H1 (cell line): ENCODE data around the gene MRPL52. TPM values are rescaled to one million over a fixed set of nuclear protein-coding genes. Genes with fewer than 3 reads are reported as not detected.

Source experiments
- CTCF ChIA-PET: fragments of 300-600 bp; sonication (Branson Sonifier 250); formaldehyde crosslinking; loops from one replicate; lab custom pipeline; 2021; ENCODE audit not compliant: partially characterized antibody; lab: Charles Lee
- POLR2A ChIA-PET: fragments of 300-600 bp; sonication (Branson Sonifier 250); formaldehyde crosslinking; loops from one replicate; lab custom pipeline; 2021; ENCODE audit warnings: inconsistent platforms; ENCODE audit not compliant: partially characterized antibody; lab: Charles Lee
- DNase-seq, 2 experiments: peaks; one replicate each; pipeline versions ENCODE4 v3.0.0 to v3.0.0-alpha.2; 2010 to 2022; ENCODE audit warnings: low spot score in 2 of 2, low read depth in 1 of 2, mixed read lengths in 1 of 2
- FAIRE-seq: peaks from 2 replicates; lab custom pipeline; 2011; peaks lifted over from hg19 to GRCh38; lab: Jason Lieb, UNC
- H2AFZ ChIP-seq: 2 replicates; pipeline ENCODE4 v1.8.1; 2012; ENCODE audit warnings: low read length, inconsistent platforms
- H2AK5ac ChIP-seq: 2 replicates; pipeline ENCODE4 v1.6.1; 2013; ENCODE audit warnings: low read depth, low read length
- H2BK120ac ChIP-seq: replicated peaks from 2 replicates; pipeline ENCODE3; 2013; ENCODE audit warnings: low read depth, low read length, inconsistent platforms
- H2BK12ac ChIP-seq: 2 replicates; pipeline ENCODE4 v1.6.1; 2013; ENCODE audit warnings: low read depth, low read length
- H2BK15ac ChIP-seq: 2 replicates; pipeline ENCODE4 v1.6.1; 2013; ENCODE audit warnings: low read length
- H2BK20ac ChIP-seq: 2 replicates; pipeline ENCODE4 v1.6.1; 2013; ENCODE audit warnings: low read length
- H2BK5ac ChIP-seq: 2 replicates; pipeline ENCODE4 v1.6.1; 2013; ENCODE audit warnings: low read depth, low read length
- H3K14ac ChIP-seq: 2 replicates; pipeline ENCODE4 v1.6.1; 2013; ENCODE audit warnings: inconsistent platforms; ENCODE audit not compliant: insufficient read length
- H3K18ac ChIP-seq: 2 replicates; pipeline ENCODE4 v1.6.1; 2013; ENCODE audit warnings: low read length; ENCODE audit errors: extremely low read depth
- H3K23ac ChIP-seq: 2 replicates; pipeline ENCODE4 v1.6.1; 2013; ENCODE audit warnings: inconsistent platforms; ENCODE audit not compliant: insufficient read length
- H3K23me2 ChIP-seq: 2 replicates; pipeline ENCODE4 v1.6.1; 2013; ENCODE audit warnings: low read depth, low read length
- H3K27ac ChIP-seq: 2 replicates; pipeline ENCODE4 v1.6.1; 2011; ENCODE audit warnings: low read depth, low read length, inconsistent platforms
- H3K27me3 ChIP-seq, 4 experiments: replicated peaks in 1 of 4; 1 replicate in 1 of 4; 2 replicates in 3 of 4; pipeline versions ENCODE4 v1.6.1 to v1.8.1; 2011 to 2013; ENCODE audit warnings: low read length in 3 of 4, mild to moderate bottlenecking in 3 of 4, inconsistent platforms in 2 of 4, mixed read lengths in 2 of 4, moderate library complexity in 1 of 4; ENCODE audit not compliant: control insufficient read depth in 3 of 4, insufficient read depth in 3 of 4; ENCODE audit errors: extremely low read depth in 1 of 4
- H3K36me3 ChIP-seq, 4 experiments: 2 replicates each; pipeline versions ENCODE4 v1.6.1 to v1.8.1; 2011 to 2013; ENCODE audit warnings: mild to moderate bottlenecking in 4 of 4, low read length in 3 of 4, moderate library complexity in 2 of 4, control low read depth in 1 of 4, inconsistent platforms in 1 of 4; ENCODE audit not compliant: insufficient read depth in 4 of 4, control insufficient read depth in 2 of 4
- H3K4ac ChIP-seq: replicated peaks from 2 replicates; pipeline ENCODE3; 2013; ENCODE audit warnings: low read length, low read depth, mixed read lengths, inconsistent platforms; ENCODE audit not compliant: insufficient read length
- H3K4me1 ChIP-seq, 4 experiments: replicated peaks in 1 of 4; 1 replicate in 1 of 4; 2 replicates in 3 of 4; pipeline versions ENCODE4 v1.6.1 to v1.8.1; 2011 to 2013; ENCODE audit warnings: low read length in 3 of 4, inconsistent platforms in 2 of 4, mixed read lengths in 1 of 4; ENCODE audit not compliant: insufficient read depth in 4 of 4, control insufficient read depth in 3 of 4
- H3K4me2 ChIP-seq, 2 experiments: 2 replicates each; pipeline versions ENCODE4 v1.6.1 to v1.8.1; 2011 to 2013; ENCODE audit warnings: low read depth in 2 of 2, low read length in 2 of 2, control low read depth in 1 of 2, inconsistent platforms in 1 of 2, mild to moderate bottlenecking in 1 of 2; ENCODE audit not compliant: insufficient read depth in 1 of 2
- H3K4me3 ChIP-seq, 4 experiments: fragments of 200-600, 300-600 bp in 1 of 4; sonication (generic), shearing (Covaris generic), sonication (Bioruptor Twin) in 1 of 4; 2 replicates each; pipeline versions ENCODE4 v1.5.1 to v1.8.1; 2011 to 2016; ENCODE audit warnings: low read length in 4 of 4, low read depth in 3 of 4, control low read depth in 2 of 4, inconsistent platforms in 2 of 4, mild to moderate bottlenecking in 2 of 4, mixed read lengths in 1 of 4, moderate library complexity in 1 of 4; ENCODE audit not compliant: insufficient read depth in 2 of 4; ENCODE audit errors: extremely low read depth in 1 of 4
- H3K56ac ChIP-seq: replicated peaks from 2 replicates; pipeline ENCODE3; 2013; ENCODE audit warnings: low read depth, mild to moderate bottlenecking, mixed read lengths, low read length, inconsistent platforms; ENCODE audit not compliant: insufficient read length
- H3K79me1 ChIP-seq: 2 replicates; pipeline ENCODE4 v1.6.1; 2013; ENCODE audit warnings: low read depth, low read length, control low read depth
- H3K79me2 ChIP-seq, 2 experiments: 2 replicates each; pipeline versions ENCODE4 v1.6.1 to v1.8.1; 2012 to 2013; ENCODE audit warnings: low read length in 2 of 2, mild to moderate bottlenecking in 2 of 2, inconsistent platforms in 1 of 2; ENCODE audit not compliant: insufficient read depth in 2 of 2, control insufficient read depth in 1 of 2
- H3K9ac ChIP-seq, 4 experiments: replicated peaks in 1 of 4; 1 replicate in 1 of 4; 2 replicates in 3 of 4; pipeline versions ENCODE4 v1.6.1 to v1.8.1; 2011 to 2013; ENCODE audit warnings: low read depth in 3 of 4, low read length in 3 of 4, control low read depth in 2 of 4, mild to moderate bottlenecking in 2 of 4, moderate library complexity in 2 of 4, inconsistent platforms in 1 of 4; ENCODE audit errors: extremely low read depth in 1 of 4
- H3K9me3 ChIP-seq, 2 experiments: 2 replicates each; pipeline versions ENCODE4 v1.6.1 to v1.8.1; 2012 to 2013; ENCODE audit warnings: mild to moderate bottlenecking in 2 of 2, moderate library complexity in 2 of 2, control low read depth in 1 of 2, inconsistent platforms in 1 of 2, low read depth in 1 of 2, low read length in 1 of 2, mixed read lengths in 1 of 2; ENCODE audit not compliant: insufficient read depth in 2 of 2
- H4K20me1 ChIP-seq, 2 experiments: replicated peaks in 1 of 2; 2 replicates each; pipeline versions ENCODE3 to v1.8.1; 2011 to 2013; ENCODE audit warnings: inconsistent platforms in 2 of 2, low read length in 2 of 2, mild to moderate bottlenecking in 1 of 2; ENCODE audit not compliant: insufficient read depth in 2 of 2, control insufficient read depth in 1 of 2
- H4K5ac ChIP-seq: 2 replicates; pipeline ENCODE4 v1.6.1; 2013; ENCODE audit warnings: low read length, low read depth, mixed read lengths, inconsistent platforms; ENCODE audit not compliant: insufficient read length
- H4K8ac ChIP-seq: 2 replicates; pipeline ENCODE4 v1.8.0; 2013; ENCODE audit warnings: mild to moderate bottlenecking, moderate library complexity, low read length, inconsistent platforms; ENCODE audit not compliant: insufficient read depth; ENCODE audit errors: extremely low read depth
- H4K91ac ChIP-seq: replicated peaks from 2 replicates; pipeline ENCODE3; 2013; ENCODE audit warnings: low read length, mixed read lengths, inconsistent platforms; ENCODE audit not compliant: insufficient read length
- ASH2L ChIP-seq: fragments of 200-600, 300-600 bp; sonication (generic); IDR thresholded peaks from one replicate; pipeline ENCODE4 v1.7.1; 2017; ENCODE audit warnings: low read length
- BRCA1 ChIP-seq: IDR thresholded peaks from 2 replicates; pipeline ENCODE4 v1.6.1; 2012; ENCODE audit warnings: low read depth, low read length, improper control_type of control experiment
- CHD1 ChIP-seq: IDR thresholded peaks from 2 replicates; pipeline ENCODE4 v1.6.1; 2012; ENCODE audit warnings: low read depth, low read length, improper control_type of control experiment
- CHD2 ChIP-seq: IDR thresholded peaks from 2 replicates; pipeline ENCODE4 v1.6.1; 2012; ENCODE audit warnings: low read length, improper control_type of control experiment
- CREB1 ChIP-seq: IDR thresholded peaks from 2 replicates; pipeline ENCODE4 v1.6.1; 2012; ENCODE audit warnings: inconsistent platforms
- GABPA ChIP-seq: IDR thresholded peaks from 2 replicates; pipeline ENCODE4 v1.6.1; 2011; ENCODE audit warnings: mild to moderate bottlenecking, low read length, moderate library complexity, borderline replicate concordance; ENCODE audit not compliant: insufficient read depth
- GTF2F1 ChIP-seq: IDR thresholded peaks from 2 replicates; pipeline ENCODE4 v1.6.1; 2012; ENCODE audit warnings: low read depth, low read length, improper control_type of control experiment, borderline replicate concordance
- JUN ChIP-seq: IDR thresholded peaks from 2 replicates; pipeline ENCODE4 v1.6.1; 2011; ENCODE audit warnings: low read depth, mild to moderate bottlenecking, improper control_type of control experiment, low read length
- KDM4A ChIP-seq: IDR thresholded peaks from one replicate; pipeline ENCODE4 v1.7.1; 2012; ENCODE audit warnings: low read depth, mild to moderate bottlenecking, moderate library complexity, low read length, inconsistent platforms; ENCODE audit not compliant: severe bottlenecking
- NRF1 ChIP-seq: IDR thresholded peaks from 2 replicates; pipeline ENCODE4 v1.6.1; 2011; ENCODE audit warnings: mild to moderate bottlenecking, low read depth, low read length, improper control_type of control experiment
- RAD21 ChIP-seq, 2 experiments: IDR thresholded peaks in 1 of 2; conservative IDR thresholded peaks in 1 of 2; 2 replicates each; pipeline ENCODE4 v1.6.1; 2011; ENCODE audit warnings: low read depth in 2 of 2, low read length in 2 of 2, improper control_type of control experiment in 1 of 2, inconsistent platforms in 1 of 2, mild to moderate bottlenecking in 1 of 2, moderate library complexity in 1 of 2
- RXRA ChIP-seq: IDR thresholded peaks from 2 replicates; pipeline ENCODE4 v1.6.1; 2011; ENCODE audit warnings: low read depth, mild to moderate bottlenecking, low read length, moderate library complexity; ENCODE audit not compliant: insufficient read depth
- SAP30 ChIP-seq: fragments of 300-600 bp; sonication (generic); IDR thresholded peaks from 2 replicates; pipeline ENCODE4 v1.7.1; 2012; ENCODE audit warnings: low read length, moderate library complexity, mild to moderate bottlenecking, inconsistent platforms; ENCODE audit not compliant: insufficient read depth, insufficient replicate concordance
- SP2 ChIP-seq: IDR thresholded peaks from 2 replicates; pipeline ENCODE4 v1.6.1; 2012; ENCODE audit warnings: mild to moderate bottlenecking, low read length, inconsistent platforms
- TAF1 ChIP-seq: IDR thresholded peaks from 2 replicates; pipeline ENCODE4 v1.6.1; 2011; ENCODE audit warnings: mild to moderate bottlenecking, low read depth, low read length
- WGBS, 2 experiments: shearing (Covaris generic) in 1 of 2; methylation state at CpG; one replicate each; pipeline versions ENCODE4 v1.1.6 to v1.1.7; 2013 to 2015; ENCODE audit warnings: low lambda C conversion rate in 2 of 2, mixed read lengths in 2 of 2, inconsistent platforms in 1 of 2, low coverage in 1 of 2, missing lambda C conversion rate in 1 of 2; ENCODE audit not compliant: insufficient replicate concordance in 2 of 2, insufficient coverage in 1 of 2, insufficient read length in 1 of 2; ENCODE audit errors: extremely low coverage in 1 of 2, missing lambda C conversion rate in 1 of 2; 5-methylcytosine and 5-hydroxymethylcytosine counted together
- polyA plus RNA-seq, 7 experiments: library from polyadenylated mRNA; depleted of rRNA in 3 of 7; stranded (reverse) in 5 of 7; unstranded in 2 of 7; fragments of >200 nt in 5 of 7; fragments of 200-250 nt in 2 of 7; gene quantifications; 1 replicate in 5 of 7; 2 replicates in 1 of 7; 4 replicates in 1 of 7; pipeline versions ENCODE4 v1.2.1 to v1.2.3, GENCODE V29; 2011 to 2013; ENCODE audit warnings: missing spikeins in 2 of 7, mixed read lengths in 2 of 7
- total RNA-seq: library from RNA; stranded (reverse); fragmentation: NEBNext Ultra II Directional; extraction: Animal tissue kit (Norgen Biotek cat#: 25700); gene quantifications from 2 replicates; pipeline ENCODE4 v1.2.1, GENCODE V29; 2021

Gene MRPL52
- total and polyA plus RNA-seq, 2 of the 8 experiments (the other 6 are each of a cell fraction or from before 2014, with no cell fraction given) = 70.5 to 176 TPM

DNA sequence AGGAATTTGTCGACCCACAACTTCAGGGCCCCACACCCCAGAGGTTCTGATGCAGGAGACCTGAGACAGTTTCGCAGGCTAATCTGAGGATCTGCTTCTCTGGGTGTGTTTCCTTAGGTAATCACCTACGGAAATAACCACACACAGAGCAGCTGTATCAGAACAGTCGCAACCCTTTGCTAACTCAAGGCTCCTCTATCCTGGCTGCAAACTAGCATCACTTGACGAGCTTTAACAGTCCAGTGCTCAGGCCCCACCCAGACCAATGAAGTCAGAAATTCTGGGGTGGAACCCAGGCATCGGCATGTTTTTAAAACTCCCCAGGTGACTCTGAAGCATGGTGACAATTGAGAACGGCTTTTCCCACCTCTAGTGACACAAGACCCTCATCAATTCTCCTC, 35.1 kb upstream of the MRPL52 start:
- Histone ChIP-seq H2AK5ac (no peak overlapping the region), H2BK120ac (no peak overlapping the region), H3K56ac (no peak overlapping the region), H3K23ac (no peak overlapping the region), H4K91ac (no peak overlapping the region), H3K9ac (no peak overlapping the region), H4K20me1 (no peaks in the 10 kb centered on the region), H3K4me3 (no peak overlapping the region), H3K27me3 (no peaks in the 10 kb centered on the region), H3K4me1 (peaks cover 2 to 11% (median 6%) of the 10 kb centered on the region in 4 experiments), H2BK15ac (no peak overlapping the region), H4K8ac (no peak overlapping the region), H4K5ac (no peak overlapping the region), H3K4me2 (no peak overlapping the region), H2BK5ac (no peak overlapping the region), H3K18ac (no peak overlapping the region), H3K23me2 (no peaks in the 10 kb centered on the region), H3K14ac (no peak overlapping the region), H2BK12ac (no peak overlapping the region), H3K4ac (no peak overlapping the region), H2AFZ (no peak overlapping the region), H3K36me3 (no peaks in the 10 kb centered on the region), H3K79me1 (no peaks in the 10 kb centered on the region), H3K9me3 (peaks cover 0 to 4% of the 10 kb centered on the region in 2 experiments; a peak in 1 of 4 replicates), H3K27ac (no peak overlapping the region), H2BK20ac (no peak overlapping the region), H3K79me2 (no peaks in the 10 kb centered on the region)
- ChIA-PET POLR2A (no interaction called here), CTCF (interaction anchor here (0.7 to 53.1 kb wide), 5 partner anchors 14 to 136 kb away, joined by 3 to 1562 read pairs (median 3); partner anchors contain the start of genes LRP10, MMP14 and REM2)
- FAIRE-seq (no peak), DNase-seq (no peak)
- no peak for TF ChIP-seq SP2
- TF ChIP-seq SAP30 = no peak
- no peak for TF ChIP-seq BRCA1
- TF ChIP-seq CHD1 = no peak
- TF ChIP-seq GTF2F1 = no peak
- TF ChIP-seq RXRA = no peak
- no peak for TF ChIP-seq JUN
- no peak for TF ChIP-seq KDM4A
- no peak for TF ChIP-seq RAD21 (IDR thresholded peaks at IDR 0.05 in 1 of 2, conservative IDR thresholded peaks at IDR 0.05 in 1 of 2; ENCODE audit: low read depth in 2 of 2, low read length in 2 of 2)
- TF ChIP-seq CREB1 = no peak
- no peak for TF ChIP-seq CHD2
- TF ChIP-seq NRF1 = no peak
- no peak for TF ChIP-seq TAF1
- no peak for TF ChIP-seq GABPA
- TF ChIP-seq ASH2L = no peak
- 91% methylated on average over 7 of the region's 7 CpGs; no CpG with 5 or more reads in 1 of the 2 experiments for WGBS, 2 experiments
